ENCODE measurements around the gene SLC44A5.

GRCh38 chr1:75214017-75214416 lies 396.9 kb downstream of the SLC44A5 start:
- TF ChIP-seq REST (IDR thresholded peaks at IDR 0.05; ENCODE audit: low read depth), result no peak
- no peak for TF ChIP-seq USF1 (IDR thresholded peaks at IDR 0.05)
- TF ChIP-seq TAF1 (IDR thresholded peaks at IDR 0.05; ENCODE audit: low read depth), result no peak
- no peak for TF ChIP-seq FOXM1 (IDR thresholded peaks at IDR 0.05; ENCODE audit: borderline replicate concordance, low read depth)

All from Ishikawa (cell line).